ENCODE data around the gene SHISA9.

DNA sequence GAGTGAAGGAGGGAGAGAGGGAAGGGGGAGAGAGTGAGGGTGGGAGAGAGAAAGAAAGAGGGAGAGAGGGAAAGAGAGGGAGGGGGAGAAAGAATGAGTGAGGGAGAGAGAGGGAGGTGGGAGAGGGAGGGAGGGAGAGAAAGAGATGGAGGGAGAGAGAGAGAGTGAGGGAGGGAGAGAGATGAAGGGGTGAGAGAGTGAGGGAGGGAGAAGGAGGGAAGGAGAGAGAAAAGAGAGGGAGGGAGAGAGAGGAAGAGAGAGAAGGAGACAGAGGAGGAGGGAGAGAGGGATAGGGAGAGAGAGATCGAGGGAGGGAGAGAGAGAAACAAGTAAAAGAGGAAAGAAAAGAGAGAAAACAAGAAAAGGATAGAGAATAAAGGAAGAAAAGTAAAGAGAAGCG is 225.7 kb downstream of the SHISA9 start:
- no peak for TF ChIP-seq TCF4 (CRISPR knock-in tag; IDR thresholded peaks at IDR 0.05; ENCODE audit: borderline replicate concordance)
- no peak for TF ChIP-seq SNAI2 (CRISPR knock-in tag; IDR thresholded peaks at IDR 0.05)
- no peak for TF ChIP-seq CSDC2 (CRISPR knock-in tag; IDR thresholded peaks at IDR 0.05)
- TF ChIP-seq TOX (CRISPR knock-in tag; IDR thresholded peaks at IDR 0.05; ENCODE audit: borderline replicate concordance): no peak
- TF ChIP-seq, protein P1, sequence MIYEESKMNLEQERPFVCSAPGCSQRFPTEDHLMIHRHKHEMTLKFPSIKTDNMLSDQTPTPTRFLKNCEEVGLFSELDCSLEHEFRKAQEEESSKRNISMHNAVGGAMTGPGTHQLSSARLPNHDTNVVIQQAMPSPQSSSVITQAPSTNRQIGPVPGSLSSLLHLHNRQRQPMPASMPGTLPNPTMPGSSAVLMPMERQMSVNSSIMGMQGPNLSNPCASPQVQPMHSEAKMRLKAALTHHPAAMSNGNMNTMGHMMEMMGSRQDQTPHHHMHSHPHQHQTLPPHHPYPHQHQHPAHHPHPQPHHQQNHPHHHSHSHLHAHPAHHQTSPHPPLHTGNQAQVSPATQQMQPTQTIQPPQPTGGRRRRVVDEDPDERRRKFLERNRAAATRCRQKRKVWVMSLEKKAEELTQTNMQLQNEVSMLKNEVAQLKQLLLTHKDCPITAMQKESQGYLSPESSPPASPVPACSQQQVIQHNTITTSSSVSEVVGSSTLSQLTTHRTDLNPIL (CRISPR knock-in tag; IDR thresholded peaks at IDR 0.05; ENCODE audit: low read depth): no peak
- TF ChIP-seq, protein P2, sequence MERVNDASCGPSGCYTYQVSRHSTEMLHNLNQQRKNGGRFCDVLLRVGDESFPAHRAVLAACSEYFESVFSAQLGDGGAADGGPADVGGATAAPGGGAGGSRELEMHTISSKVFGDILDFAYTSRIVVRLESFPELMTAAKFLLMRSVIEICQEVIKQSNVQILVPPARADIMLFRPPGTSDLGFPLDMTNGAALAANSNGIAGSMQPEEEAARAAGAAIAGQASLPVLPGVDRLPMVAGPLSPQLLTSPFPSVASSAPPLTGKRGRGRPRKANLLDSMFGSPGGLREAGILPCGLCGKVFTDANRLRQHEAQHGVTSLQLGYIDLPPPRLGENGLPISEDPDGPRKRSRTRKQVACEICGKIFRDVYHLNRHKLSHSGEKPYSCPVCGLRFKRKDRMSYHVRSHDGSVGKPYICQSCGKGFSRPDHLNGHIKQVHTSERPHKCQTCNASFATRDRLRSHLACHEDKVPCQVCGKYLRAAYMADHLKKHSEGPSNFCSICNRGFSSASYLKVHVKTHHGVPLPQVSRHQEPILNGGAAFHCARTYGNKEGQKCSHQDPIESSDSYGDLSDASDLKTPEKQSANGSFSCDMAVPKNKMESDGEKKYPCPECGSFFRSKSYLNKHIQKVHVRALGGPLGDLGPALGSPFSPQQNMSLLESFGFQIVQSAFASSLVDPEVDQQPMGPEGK (CRISPR knock-in tag; IDR thresholded peaks at IDR 0.05; ENCODE audit: borderline replicate concordance): no peak
